ENCODE data around the gene DCUN1D5.

Gene DCUN1D5

DNA sequence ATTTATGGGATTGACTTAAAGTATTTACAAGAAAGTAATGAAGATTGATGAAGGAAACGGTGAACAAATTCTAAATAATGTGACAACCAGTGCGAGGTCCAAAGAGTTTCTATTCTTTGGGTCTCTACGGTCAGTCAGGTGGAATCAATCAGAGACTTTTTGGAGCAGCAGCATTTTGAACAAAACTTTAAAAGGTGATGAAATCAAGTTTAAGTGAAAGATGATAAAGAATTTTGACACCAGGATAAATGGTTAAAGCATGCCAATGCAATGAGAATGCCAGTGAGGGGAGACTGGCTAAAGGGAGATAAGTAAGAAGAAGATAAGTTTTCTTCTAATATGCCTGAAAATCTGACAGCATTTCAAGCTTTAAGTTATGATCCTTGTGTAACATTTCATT is 67.9 kb downstream of the DCUN1D5 start:
- TF ChIP-seq, protein P1, sequence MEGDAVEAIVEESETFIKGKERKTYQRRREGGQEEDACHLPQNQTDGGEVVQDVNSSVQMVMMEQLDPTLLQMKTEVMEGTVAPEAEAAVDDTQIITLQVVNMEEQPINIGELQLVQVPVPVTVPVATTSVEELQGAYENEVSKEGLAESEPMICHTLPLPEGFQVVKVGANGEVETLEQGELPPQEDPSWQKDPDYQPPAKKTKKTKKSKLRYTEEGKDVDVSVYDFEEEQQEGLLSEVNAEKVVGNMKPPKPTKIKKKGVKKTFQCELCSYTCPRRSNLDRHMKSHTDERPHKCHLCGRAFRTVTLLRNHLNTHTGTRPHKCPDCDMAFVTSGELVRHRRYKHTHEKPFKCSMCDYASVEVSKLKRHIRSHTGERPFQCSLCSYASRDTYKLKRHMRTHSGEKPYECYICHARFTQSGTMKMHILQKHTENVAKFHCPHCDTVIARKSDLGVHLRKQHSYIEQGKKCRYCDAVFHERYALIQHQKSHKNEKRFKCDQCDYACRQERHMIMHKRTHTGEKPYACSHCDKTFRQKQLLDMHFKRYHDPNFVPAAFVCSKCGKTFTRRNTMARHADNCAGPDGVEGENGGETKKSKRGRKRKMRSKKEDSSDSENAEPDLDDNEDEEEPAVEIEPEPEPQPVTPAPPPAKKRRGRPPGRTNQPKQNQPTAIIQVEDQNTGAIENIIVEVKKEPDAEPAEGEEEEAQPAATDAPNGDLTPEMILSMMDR (IDR thresholded peaks at IDR 0.05; ENCODE audit: borderline replicate concordance, insufficient read depth, low read depth, low read length): no peak
- H3K4me3 ChIP-seq (ENCODE audit: low read depth, low read length): no peak overlapping the region

DNA sequence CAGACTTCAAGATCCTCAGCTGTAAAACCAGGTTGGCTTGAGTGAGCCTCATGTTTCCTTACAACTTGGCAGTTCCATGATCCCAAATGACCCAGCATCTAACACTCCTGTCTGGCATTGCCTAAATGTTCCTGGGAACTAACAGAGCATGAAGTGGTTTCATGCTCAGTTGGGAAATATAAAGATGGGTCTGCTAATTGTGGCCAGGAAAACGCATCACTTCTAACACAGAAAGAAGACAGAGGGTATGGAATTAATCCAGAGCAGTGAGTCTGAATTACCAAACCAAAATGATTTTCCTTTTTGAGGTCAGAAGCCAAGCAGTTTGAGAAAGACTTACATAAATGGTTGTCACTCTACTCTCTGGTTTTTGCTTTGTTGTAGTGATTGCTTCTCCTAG is 75.9 kb downstream of the DCUN1D5 start:
- TF ChIP-seq, protein P1 (IDR thresholded peaks at IDR 0.05; ENCODE audit: borderline replicate concordance, insufficient read depth, low read depth, low read length): no peak
- H3K4me3 ChIP-seq (ENCODE audit: low read depth, low read length): no peak overlapping the region

DNA sequence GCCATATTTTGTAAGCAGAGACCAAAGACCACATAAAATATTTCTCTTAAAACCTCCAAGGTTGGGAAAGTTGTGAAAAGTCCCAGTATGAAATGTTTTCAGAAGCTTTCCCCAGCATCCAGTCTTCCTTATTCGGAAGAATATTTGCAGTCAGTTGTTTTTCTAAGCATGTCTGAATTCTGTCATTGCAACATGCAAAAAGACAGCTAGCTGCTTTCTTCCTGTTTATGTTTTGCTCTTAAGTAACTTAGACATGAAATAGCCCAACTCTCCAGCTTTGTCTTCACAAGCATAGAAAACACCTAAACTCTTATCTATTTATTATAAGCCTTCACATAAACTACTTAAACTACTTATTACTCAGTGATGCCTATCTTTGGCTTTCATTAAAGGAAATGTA is 78.5 kb downstream of the DCUN1D5 start:
- H3K4me3 ChIP-seq (ENCODE audit: low read depth, low read length): no peak overlapping the region
- TF ChIP-seq, protein P1 (IDR thresholded peaks at IDR 0.05; ENCODE audit: borderline replicate concordance, insufficient read depth, low read depth, low read length): no peak
